Ecto neural progenitor cell (in vitro differentiated cells): ENCODE measurements around the gene CCDC169.
A peak's percentile ranks its signal among the peaks of the same experiment; 100 is the strongest.
"Not testable (repeated sequence)": the region's sequence is repeated elsewhere in the genome, so short reads cannot be mapped to it uniquely, and the experiment has no call there.

ENCODE experiments used
- DNase-seq: peaks from one replicate; pipeline ENCODE4 v3.0.0-alpha.2; 2018; ENCODE audit warnings: low spot score

The CCDC169 gene

DNA sequence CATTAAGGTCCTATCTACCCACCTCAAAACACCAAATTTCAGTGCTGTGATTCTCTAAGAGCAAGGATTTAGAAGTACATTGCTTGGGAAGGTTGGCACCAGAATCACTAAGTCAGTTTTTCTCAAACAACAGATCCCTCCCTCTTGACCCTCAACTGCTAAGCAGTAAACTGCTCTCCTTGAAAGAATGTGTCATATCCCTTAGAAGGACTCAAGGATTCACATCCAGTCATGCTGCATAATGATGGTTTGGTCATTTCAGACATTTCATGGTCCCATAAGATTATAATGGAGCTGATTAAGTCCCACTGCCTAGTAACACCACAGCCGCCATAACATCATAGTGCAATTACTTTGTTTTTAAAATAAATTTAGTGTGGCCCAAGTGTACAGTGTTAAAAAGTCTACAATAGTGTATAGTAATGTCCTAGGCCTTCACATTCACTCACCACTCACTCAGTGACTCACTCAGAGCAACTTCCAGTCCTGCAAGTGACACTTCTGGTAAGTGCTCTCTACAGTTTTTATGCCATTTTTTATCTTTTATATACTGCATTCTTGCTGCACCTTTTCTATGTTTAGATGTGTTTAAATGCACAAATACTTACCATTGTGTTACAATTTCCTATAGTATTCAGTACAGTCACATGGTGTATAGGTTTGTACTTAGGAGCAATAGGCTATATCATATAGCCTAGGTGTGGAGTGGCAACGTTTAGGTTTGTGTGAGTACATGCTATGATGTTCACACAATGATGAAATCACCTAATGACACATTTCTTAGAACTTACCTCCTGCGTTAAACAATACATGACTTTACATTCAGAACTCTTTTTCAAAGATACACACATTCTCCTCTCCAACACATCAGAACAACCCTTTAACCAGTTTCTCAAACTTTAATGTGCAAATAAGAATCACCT is 15.7 kb upstream of the CCDC169 start:
- no peak for DNase-seq

DNA sequence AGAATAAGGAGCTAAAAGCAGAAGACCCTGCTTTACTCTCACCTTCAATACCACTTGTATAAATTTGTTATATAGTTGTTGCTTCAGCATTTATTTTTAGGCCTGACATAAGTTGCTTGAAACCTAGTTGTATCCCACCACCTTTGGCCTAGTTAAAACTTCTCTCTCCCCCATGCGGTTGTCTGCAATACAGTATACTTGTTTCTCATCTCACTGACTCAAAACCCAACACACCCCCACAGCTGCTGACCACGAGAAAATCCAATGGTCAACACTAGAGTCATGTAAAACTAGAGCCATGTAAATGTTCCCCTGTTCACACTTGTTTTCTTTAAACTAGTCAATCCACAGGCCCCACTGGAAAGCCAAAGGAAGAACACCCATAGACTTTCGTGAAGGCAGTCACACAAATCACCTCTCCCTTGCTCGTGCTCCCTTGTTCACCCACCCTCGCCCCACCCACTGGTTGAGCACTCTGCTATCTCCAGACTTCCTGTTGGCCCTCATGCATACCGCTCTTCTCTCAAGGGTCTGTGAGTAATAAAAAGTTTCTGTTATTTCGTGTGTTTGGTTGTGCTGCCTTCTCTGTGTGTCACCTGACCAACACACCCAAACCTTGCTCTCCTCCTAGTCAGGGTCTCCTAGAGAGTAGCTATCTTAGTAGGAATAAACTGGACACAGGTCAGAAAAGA is 12.9 kb upstream of the CCDC169 start:
- DNase-seq = no peak

DNA sequence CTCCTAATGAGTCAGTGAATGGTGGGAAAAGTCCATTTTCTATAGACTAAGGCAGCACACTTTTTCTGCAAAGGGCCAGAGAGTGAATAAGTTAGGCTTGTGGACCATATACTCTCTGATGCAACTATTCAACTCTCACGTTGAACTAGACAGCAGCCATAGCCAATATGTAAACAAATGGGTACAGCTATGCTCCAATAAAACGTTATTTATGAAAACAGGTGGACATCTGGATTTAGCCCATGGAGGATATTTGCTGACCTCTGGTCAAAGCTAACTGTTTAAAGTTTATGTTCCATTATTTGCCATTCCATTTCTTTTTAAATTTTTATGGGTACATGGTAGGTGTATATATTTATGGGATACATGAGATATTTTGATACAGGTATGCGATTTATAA is 4.7 kb upstream of the CCDC169 start:
- no peak for DNase-seq

DNA sequence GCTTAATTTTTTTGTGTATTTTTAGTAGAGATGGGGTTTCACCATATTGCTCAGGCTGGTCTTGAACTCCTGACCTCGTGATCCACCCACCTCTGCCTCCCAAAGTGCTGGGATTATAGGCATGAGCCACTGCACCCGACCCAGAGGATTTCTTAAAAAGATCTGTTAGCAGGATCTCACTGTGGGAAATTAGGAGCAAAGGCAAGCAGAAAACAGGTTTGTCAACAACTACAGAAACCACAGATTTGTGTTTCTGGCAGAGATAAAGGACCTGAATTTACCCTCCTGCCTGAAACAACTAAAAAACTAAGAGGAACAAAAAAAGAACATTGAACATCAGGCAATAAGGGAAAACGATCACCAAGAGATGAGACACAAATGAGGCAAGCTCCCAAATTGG is 1.9 kb upstream of the CCDC169 start:
- not testable (repeated sequence) for DNase-seq

DNA sequence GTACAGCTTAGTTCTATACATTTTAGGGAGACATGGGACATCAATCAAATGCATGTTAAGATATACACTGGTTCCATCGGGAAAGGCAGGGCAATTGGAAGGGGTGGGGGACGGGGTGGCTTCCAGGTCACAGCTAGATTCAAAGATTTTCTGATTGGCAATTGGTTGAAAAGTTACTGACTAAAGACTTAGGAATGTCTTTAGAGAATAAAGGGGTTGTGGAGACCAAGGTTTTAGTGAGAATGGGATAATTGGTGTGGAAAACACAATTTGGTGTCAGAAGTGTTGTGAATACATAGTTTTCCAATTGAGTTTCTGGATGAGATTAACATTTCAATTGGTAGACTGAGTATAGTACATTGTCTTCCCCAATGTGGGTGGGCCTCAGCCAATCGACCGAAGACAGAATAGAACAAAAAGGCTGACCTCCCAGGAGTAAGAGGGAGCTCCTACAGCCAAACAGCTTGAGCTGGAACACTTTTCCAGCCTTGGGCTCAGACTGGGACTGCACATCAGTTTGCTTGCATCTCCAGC is 988 bp upstream of the CCDC169 start:
- DNase-seq = peak; percentile 59

DNA sequence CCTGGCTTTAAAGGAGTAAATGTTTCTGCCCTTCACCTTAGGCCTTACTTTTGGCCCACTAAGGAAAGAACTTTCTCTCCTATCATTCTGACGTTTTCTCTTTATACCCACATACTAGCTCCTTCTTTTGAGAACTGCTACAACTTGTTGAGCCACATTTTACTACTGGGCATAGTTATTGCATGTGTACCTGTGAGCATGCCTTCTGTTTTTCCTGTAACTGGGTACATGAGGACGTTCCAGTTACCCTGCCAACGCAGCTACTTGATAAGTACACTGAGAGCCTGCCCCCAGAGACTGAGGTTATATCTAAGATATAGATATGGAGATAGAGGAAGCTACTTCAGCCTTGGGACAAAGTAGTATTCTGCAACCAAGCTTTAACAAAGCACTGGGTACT is 3.5 kb downstream of the CCDC169 start:
- DNase-seq = no peak

DNA sequence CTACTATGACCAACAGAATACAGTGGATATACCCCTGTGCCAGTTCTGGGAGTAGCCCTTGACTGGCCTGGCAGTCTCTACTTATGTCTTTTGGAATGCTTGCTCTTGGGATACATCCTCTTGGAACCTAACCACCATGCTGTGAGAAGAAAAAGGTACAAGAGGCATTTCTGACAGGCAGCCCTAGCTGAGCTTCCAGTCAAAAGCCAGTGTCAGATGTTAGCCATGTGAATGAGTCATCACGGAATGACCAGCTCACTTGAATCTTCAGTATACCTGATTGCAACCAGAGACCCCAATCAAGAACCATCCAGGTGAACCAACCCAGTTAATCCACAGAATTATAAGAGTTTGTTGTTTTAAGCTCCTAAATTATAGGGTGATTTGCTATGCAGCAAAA is 4.1 kb downstream of the CCDC169 start:
- no peak for DNase-seq

DNA sequence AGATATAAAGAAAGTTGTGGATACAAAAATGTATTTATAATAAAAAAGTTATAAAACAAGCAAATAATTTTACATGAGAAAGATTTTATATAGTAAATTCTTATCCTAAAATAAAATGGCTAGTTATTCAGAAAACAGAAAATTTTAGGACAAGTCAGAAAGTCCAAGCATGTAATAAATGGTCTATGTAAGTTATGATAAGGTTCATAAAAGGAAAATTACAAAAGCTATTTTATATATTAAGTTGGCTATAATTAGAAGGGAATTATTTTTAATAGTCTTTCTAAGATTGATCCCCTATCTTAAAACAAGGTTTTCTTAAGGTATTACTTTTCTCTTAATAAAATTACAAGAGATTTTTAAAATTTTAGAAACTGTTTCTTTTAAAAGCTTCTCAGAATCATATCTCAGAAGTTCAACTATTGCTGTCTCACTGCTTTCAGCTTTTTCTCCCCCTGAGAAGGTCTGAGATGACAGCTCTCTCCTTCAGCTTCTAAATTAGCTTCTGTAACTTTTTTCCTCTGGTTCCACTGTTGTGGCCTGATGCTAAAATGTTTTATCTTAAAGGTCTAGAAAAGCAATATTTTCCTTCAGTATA is 8.7 kb downstream of the CCDC169 start:
- DNase-seq = no peak

DNA sequence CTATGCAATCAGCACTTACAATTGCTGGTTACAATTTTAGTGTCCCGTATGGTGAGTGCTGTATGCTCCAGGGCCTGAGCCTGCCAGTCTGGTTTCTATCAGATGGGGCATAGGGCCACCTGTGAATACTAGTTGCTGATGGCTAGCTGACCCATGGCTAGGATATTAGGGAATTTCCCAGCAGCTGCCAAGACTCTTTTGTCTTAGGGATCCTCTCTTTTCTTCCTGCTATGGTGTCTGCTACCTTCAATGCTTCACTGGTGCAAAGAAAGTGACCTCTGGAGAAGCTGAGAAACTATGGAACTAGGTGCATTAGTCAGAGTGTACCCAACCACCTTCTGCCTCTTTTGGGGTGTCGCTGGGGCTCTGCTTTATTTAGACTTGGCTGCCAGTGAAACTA is 11.6 kb downstream of the CCDC169 start:
- no peak for DNase-seq

DNA sequence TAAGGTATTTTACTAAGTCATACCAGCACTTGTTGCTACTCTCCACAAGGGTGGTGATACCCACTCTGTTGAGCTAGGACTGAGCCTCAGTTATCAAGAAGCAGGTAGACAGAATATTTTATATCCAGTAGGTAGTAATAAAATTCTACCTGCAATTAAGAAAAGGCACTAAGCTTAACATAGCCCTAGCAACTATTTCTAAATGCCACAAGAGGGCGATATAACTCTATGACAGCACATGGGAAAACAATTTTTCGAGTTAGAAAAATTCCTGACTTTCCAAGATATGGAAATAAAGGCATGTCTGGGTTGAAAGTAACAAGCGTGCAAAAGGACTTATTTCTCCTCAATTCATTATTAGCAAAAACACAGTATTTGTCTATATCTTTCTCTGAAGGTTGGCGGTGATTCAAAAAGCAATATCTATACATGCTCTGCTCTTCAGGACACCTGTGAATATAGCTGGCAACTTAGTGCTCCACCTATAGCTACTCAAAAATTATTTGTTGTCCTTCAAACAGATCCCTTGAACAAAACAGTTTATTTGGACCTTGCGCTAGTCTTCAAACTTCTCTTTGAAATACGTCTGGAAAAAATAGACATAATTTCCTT is 14.7 kb downstream of the CCDC169 start:
- no peak for DNase-seq

DNA sequence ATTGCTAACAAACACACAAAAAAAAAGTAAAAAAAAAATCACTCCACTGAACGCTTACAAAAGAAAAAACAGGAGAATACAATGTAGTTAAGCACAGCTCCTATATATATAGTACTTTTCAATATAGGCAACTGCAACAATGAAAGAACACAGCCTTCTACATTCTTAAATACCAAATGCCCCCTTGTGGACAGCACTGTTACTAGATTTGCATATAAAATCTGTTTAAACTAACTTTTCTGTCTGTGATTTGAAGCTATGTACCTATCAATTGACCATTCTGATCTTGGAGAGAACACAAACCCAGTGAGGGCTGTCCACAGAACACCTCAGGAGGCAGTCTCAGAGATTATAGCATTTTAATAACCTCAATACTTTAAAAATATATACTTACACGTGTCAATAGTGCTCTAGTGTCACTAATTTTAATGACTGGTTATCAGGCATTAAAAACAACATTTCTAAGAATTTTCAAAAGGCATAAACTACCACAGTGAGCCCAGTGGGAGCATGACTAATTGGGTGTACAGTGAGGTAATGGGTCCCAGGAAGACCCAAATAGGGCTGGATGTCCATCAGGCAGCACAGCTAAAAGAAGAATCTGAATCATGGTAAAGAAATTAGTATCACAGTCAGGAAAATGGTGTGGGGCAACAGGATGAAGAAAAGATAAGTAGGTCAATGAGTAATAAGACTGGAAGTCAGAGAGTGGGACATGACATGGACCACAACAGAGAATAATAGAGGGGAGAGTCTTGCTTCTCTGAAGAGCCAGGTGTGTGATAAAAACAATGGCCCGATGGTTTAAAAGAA is 22.2 kb downstream of the CCDC169 start:
- DNase-seq = no peak

DNA sequence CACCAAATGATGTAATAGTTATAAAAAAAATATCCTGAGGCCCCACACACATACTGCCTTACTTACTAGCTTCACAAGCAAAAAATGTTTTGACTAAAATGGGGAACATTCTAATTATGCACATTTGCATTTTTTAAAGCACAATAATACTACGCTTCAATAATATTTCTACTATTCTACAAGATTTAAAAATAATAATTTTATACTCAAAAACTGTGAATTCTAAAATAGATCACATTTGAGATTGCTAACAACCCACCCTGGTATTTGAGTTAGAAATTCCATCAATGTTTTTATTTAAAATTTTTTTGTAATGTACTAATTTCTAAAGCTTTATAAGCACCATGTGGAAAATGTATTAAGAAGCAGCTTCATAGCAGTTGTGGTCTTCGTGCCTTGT is 24.2 kb downstream of the CCDC169 start:
- DNase-seq = no peak

DNA sequence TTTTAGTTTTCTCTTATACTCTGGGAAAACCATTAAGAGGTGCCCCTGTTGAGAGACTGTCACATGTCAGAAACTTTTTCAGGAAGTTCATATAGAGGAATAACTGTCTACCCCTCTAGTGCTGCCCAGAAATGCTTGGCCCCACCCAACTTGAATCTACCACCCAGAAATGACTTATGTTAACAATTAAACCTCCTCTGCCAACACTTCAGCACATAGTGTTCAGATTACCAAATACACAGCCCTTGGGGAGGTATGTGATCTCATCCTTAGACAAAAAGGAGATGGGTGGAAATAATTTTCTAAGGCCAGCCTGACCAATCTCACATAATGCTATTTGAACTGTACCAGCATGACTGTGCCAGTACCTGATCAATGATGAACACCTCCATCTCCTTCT is 35.6 kb downstream of the CCDC169 start:
- no peak for DNase-seq

DNA sequence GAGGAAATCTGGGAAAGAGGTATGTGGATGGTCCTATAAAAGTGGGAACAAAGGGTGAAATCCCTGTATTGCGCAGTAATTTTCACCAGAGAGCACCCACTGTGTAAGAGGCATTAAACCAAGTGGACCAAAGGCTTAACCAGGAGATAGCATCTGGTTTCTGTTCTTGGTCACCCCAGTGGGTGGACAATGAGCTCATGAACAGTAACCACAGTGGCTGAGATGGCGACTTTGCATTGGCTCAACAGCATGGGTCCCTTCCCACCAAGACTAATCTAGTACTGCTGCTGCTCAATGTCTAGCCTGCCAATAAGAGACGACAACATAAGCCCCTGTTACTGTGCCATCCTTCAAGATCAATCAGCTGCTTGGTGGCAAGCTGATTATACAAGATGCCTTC is 36.6 kb downstream of the CCDC169 start:
- DNase-seq = no peak

DNA sequence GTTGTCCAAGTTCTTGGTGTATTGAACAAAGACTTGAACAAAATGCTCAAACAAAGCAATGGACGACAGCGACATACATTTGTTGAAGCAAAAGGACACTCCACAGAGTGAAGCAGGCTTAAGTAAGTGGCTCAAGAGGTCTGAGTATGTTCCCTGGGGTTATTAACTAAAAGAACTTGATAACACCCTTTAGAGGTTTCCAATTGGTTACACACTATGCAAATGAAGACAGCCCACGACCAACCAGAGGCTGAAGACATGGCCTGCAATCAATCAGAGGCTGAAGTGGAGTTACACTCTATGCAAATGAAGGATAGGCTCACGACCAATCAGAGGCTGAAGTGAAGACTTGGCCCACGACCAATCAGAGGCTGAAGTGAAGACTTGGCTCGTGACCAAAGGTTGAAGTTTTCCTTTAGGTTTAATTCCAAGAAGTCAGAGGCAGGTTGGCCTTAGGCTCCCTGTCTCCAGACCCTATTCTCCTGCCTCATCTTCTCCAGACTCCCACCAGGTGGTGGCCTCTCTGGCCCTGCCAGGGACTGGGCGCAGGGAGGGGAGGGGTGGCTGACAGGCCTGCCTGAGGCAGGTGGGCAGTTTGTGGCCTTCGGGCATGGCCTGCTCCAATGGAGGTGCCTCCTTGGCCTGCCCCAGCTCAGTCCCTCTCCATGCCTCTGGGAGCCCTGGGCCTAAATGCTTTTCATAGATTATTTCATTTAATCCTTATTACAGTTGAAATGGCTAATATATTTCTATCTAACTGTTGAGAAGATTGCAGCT is 38.1 kb downstream of the CCDC169 start:
- no peak for DNase-seq

DNA sequence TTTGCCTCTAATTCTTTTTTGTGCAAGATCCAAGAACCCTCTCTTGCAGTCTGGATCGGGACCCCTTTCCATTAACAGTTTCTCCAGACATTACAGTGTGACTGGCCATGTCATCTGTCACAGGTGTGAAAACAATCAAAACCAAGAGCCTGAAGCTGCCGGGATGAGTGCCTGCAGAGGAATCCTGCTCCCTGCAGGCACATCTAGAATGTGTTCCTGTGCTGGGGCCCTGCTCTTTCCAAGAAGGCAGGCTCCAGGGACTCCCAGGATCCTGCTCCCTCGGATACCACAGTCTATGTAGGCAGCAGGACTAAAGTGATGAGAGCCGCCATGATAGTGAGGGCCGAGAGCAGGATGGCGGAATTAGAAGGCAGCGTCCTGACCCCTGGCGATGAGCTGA is 38.8 kb downstream of the CCDC169 start:
- no peak for DNase-seq

DNA sequence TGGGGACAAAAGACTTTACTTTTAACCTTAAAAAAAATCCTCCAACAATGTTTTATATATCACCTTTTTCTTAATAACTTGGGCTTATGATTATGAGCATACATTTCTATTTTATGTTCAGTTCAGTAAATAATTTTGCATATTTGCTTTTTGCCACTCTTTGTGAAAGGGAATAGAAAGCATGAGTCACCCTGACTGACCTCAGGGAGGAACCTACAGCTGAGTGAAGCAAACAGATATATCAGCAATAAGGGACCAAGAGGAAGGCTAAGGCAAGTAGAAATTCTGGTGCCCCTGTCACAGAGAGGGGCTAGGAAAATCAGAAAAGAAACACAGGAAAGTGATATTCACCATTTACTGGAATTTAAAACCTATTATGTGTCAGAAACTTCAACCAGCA is 46.1 kb downstream of the CCDC169 start:
- DNase-seq = no peak

DNA sequence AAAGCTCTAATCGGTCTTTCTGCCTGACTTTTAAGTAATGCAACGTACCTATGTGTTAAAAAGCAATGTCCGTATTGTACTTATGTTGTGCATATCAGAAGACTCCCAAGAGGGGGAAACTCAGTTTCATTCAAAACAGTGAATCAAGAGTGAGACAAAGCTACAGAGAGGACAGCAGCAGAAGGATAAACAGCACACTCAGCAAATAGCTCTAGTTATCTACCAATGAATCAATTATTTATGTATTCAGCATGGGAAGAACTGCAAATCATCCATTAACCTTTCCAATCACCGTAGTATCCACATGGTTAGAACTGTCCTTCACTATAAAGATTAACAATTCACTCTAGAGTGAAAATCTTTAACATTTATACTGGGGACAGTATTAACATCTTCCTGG is 46.6 kb downstream of the CCDC169 start:
- no peak for DNase-seq

DNA sequence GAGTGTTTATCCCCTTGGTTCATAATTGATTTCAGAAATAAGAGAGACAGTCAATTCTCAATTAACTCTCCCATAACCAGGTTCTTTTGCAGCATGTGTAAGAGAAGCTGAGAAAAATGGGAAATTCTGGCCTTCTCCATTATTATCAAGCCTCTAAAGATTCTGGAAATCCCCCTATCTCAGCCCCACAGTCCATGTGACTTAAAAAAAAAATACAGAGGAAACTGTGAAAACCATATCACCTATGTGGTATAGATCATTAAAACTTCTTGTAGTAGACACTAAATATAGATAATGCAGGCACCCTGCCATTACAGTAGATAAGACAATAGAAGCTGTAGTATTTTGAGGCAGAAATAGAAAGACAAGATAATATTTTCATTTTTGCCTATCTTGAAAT is 48.9 kb downstream of the CCDC169 start:
- DNase-seq = no peak

DNA sequence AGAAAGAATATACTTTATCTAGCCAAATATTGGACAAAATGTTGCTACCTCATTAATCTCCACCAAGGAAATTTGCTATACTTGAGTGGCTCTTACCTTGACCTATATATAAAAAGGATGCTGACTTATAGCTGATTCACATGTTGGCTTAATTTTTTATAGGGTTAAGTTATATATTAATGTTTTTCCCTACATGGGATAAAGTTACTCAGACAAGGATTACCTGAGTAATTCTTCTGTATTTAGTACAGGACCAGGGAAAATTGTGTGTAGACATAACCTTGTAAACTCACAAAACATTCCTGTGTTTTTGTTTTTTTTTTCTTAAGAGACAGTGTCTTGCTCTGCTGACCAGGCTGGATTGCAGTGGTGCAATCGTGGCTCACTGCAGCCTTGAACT is 52.6 kb downstream of the CCDC169 start:
- DNase-seq = no peak

DNA sequence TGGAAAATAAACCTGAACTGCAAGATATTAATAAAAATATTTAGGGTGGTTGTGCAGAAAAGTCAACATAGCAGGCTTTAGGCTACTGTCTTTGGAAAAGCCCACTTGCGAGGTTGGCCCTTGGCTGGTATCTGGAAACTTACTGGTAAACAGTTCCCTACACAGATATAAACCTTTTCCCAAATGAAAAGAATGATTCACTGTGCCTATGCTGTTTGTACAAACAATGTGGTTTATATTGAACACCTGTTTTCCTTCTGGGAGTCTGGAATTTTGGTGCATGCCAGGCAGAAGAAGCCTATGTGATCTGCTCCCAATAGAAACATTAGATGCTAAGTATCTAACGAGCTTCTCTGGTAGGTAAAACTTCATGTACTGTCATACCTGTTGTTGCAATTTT is 53.5 kb downstream of the CCDC169 start:
- DNase-seq = no peak
